ENCODE measurements around the gene URGCP. TPM values are rescaled to one million over a fixed set of nuclear protein-coding genes. Genes with fewer than 3 reads are reported as not detected.

URGCP gene
- 10 to 100 TPM; 24.1 to 24.7 TPM for total RNA-seq

GRCh38 chr7:43906331-43907010, at the start of gene URGCP:
Gene URGCP (minus strand): TSS chr7:43906596. CDS start chr7:43906575, 21 bp downstream.
- DNase-seq, result peak; percentile 60
- Mint-ChIP-seq H3K27me3 (ENCODE audit: low read depth) (no peaks in the 10 kb centered on the region), H3K4me1 (ENCODE audit: low read depth) (peaks cover 24% of the 10 kb centered on the region), H3K36me3 (ENCODE audit: low read depth) (peaks cover 3% of the 10 kb centered on the region), H3K9me3 (ENCODE audit: insufficient read depth) (no peaks in the 10 kb centered on the region), H3K4me3 (peak within 1 kb of the TSS; percentile 89), H3K27ac (peak within 1 kb of the TSS; percentile 94)
- CTCF ChIA-PET, result interaction anchor here (0.7 kb wide), 1 partner anchor 417 kb away, joined by 3 read pairs; no protein-coding TSS in a partner anchor
- POLR2A ChIA-PET, result interaction anchor here (1.3 kb wide), 1 partner anchor 20 kb away, joined by 4 read pairs; the partner anchor contains the start of gene UBE2D4
- ATAC-seq, result peak; percentile 95

- no peak overlapping the region for H3K4me3 Mint-ChIP-seq
- no peaks in the 10 kb centered on the region for H3K27me3 Mint-ChIP-seq (ENCODE audit: low read depth)
- ChIA-PET POLR2A (no interaction called here), CTCF (interaction anchor here (1.0 to 1.9 kb wide), 2 partner anchors 19 to 120 kb away, joined by 3 to 4 read pairs; no protein-coding TSS in a partner anchor)
- no peak overlapping the region for H3K27ac Mint-ChIP-seq
- peaks cover 18% of the 10 kb centered on the region for H3K4me1 Mint-ChIP-seq (ENCODE audit: low read depth)
- no peak for ATAC-seq
- no peak for DNase-seq
- peaks cover 4% of the 10 kb centered on the region for H3K36me3 Mint-ChIP-seq (ENCODE audit: low read depth)
- H3K9me3 Mint-ChIP-seq (ENCODE audit: insufficient read depth), result no peaks in the 10 kb centered on the region
Measured at GRCh38 chr7:43956027-43956426, 49.6 kb upstream of the URGCP start.

GRCh38 chr7:43954524-43955228, 48.3 kb upstream of the URGCP start:
- peak; percentile 38 for DNase-seq
- H3K36me3 Mint-ChIP-seq (ENCODE audit: low read depth), result peaks cover 4% of the 10 kb centered on the region
- no peak overlapping the region for H3K4me3 Mint-ChIP-seq
- peak; percentile 81 for ATAC-seq
- no peak overlapping the region for H3K27ac Mint-ChIP-seq
- no peaks in the 10 kb centered on the region for H3K9me3 Mint-ChIP-seq (ENCODE audit: insufficient read depth)
- CTCF ChIA-PET, result interaction anchor here (0.6 to 1.9 kb wide), 4 partner anchors 10 to 372 kb away, joined by 3 to 4 read pairs (median 4); partner anchors contain the start of gene STK17A
- POLR2A ChIA-PET, result no interaction called here
- peaks cover 14% of the 10 kb centered on the region for H3K4me1 Mint-ChIP-seq (ENCODE audit: low read depth)
- no peaks in the 10 kb centered on the region for H3K27me3 Mint-ChIP-seq (ENCODE audit: low read depth)

- H3K4me3 Mint-ChIP-seq, result no peak overlapping the region
- no peak for ATAC-seq
- no peak for DNase-seq
- POLR2A ChIA-PET, result no interaction called here
- H3K27me3 Mint-ChIP-seq (ENCODE audit: low read depth), result no peaks in the 10 kb centered on the region
- peaks cover 1% of the 10 kb centered on the region for H3K36me3 Mint-ChIP-seq (ENCODE audit: low read depth)
- peaks cover 9% of the 10 kb centered on the region for H3K4me1 Mint-ChIP-seq (ENCODE audit: low read depth)
- H3K27ac Mint-ChIP-seq, result no peak overlapping the region
- CTCF ChIA-PET, result no interaction called here
- H3K9me3 Mint-ChIP-seq (ENCODE audit: insufficient read depth), result no peaks in the 10 kb centered on the region
Measured at GRCh38 chr7:43953071-43953470, 46.7 kb upstream of the URGCP start.

- ChIA-PET POLR2A (no interaction called here), CTCF (no interaction called here)
- peaks cover 9% of the 10 kb centered on the region for H3K4me1 Mint-ChIP-seq (ENCODE audit: low read depth)
- H3K9me3 Mint-ChIP-seq (ENCODE audit: insufficient read depth), result no peaks in the 10 kb centered on the region
- H3K27me3 Mint-ChIP-seq (ENCODE audit: low read depth), result no peaks in the 10 kb centered on the region
- no peak overlapping the region for H3K4me3 Mint-ChIP-seq
- H3K27ac Mint-ChIP-seq, result no peak overlapping the region
- ATAC-seq, result no peak
- no peak for DNase-seq
- peaks cover 9% of the 10 kb centered on the region for H3K36me3 Mint-ChIP-seq (ENCODE audit: low read depth)
Measured at GRCh38 chr7:43952028-43952427, 45.6 kb upstream of the URGCP start.

- ATAC-seq, result no peak
- H3K9me3 Mint-ChIP-seq (ENCODE audit: insufficient read depth), result no peaks in the 10 kb centered on the region
- CTCF ChIA-PET, result interaction anchor here (1.0 to 1.4 kb wide), 2 partner anchors 10 to 105 kb away, joined by 3 to 4 read pairs; no protein-coding TSS in a partner anchor
- DNase-seq, result no peak
- no peak overlapping the region for H3K4me3 Mint-ChIP-seq
- H3K27ac Mint-ChIP-seq, result no peak overlapping the region
- POLR2A ChIA-PET, result interaction anchor here (1.0 kb wide), 1 partner anchor 65 kb away, joined by 3 read pairs; no protein-coding TSS in a partner anchor
- H3K36me3 Mint-ChIP-seq (ENCODE audit: low read depth), result peaks cover 12% of the 10 kb centered on the region
- no peaks in the 10 kb centered on the region for H3K4me1 Mint-ChIP-seq (ENCODE audit: low read depth)
- H3K27me3 Mint-ChIP-seq (ENCODE audit: low read depth), result no peaks in the 10 kb centered on the region
Measured at GRCh38 chr7:43944286-43944685, 37.9 kb upstream of the URGCP start.

GRCh38 chr7:43943417-43944187, 37.2 kb upstream of the URGCP start:
- CTCF ChIA-PET, result no interaction called here
- no peak for ATAC-seq
- no peaks in the 10 kb centered on the region for H3K4me1 Mint-ChIP-seq (ENCODE audit: low read depth)

GRCh38 chr7:43942997-43943396, 36.6 kb upstream of the URGCP start:
- Mint-ChIP-seq H3K27ac (no peak overlapping the region), H3K36me3 (ENCODE audit: low read depth) (peaks cover 10% of the 10 kb centered on the region), H3K9me3 (ENCODE audit: insufficient read depth) (no peaks in the 10 kb centered on the region), H3K4me3 (no peak overlapping the region), H3K4me1 (ENCODE audit: low read depth) (no peaks in the 10 kb centered on the region), H3K27me3 (ENCODE audit: low read depth) (no peaks in the 10 kb centered on the region)
- DNase-seq (no peak), ATAC-seq (no peak)
- ChIA-PET CTCF (no interaction called here), POLR2A (no interaction called here)

More at GRCh38 chr7:43943417-43944187, 37.2 kb upstream of the URGCP start:
- Mint-ChIP-seq H3K9me3 (ENCODE audit: insufficient read depth) (no peaks in the 10 kb centered on the region), H3K4me3 (no peak overlapping the region), H3K27me3 (ENCODE audit: low read depth) (no peaks in the 10 kb centered on the region), H3K36me3 (ENCODE audit: low read depth) (peaks cover 12% of the 10 kb centered on the region), H3K27ac (no peak overlapping the region)
- POLR2A ChIA-PET, result interaction anchor here (1.0 kb wide), 1 partner anchor 64 kb away, joined by 3 read pairs; no protein-coding TSS in a partner anchor
- no peak for DNase-seq

- no peaks in the 10 kb centered on the region for H3K27me3 Mint-ChIP-seq (ENCODE audit: low read depth)
- ATAC-seq (no peak), DNase-seq (no peak)
- H3K9me3 Mint-ChIP-seq (ENCODE audit: insufficient read depth), result no peaks in the 10 kb centered on the region
- H3K36me3 Mint-ChIP-seq (ENCODE audit: low read depth), result peaks cover 3% of the 10 kb centered on the region
- no peak overlapping the region for H3K4me3 Mint-ChIP-seq
- ChIA-PET POLR2A (interaction anchor here (1.0 to 1.1 kb wide), 2 partner anchors 15 to 73 kb away, joined by 3 read pairs; partner anchors contain the start of gene MRPS24), CTCF (no interaction called here)
- H3K4me1 Mint-ChIP-seq (ENCODE audit: low read depth), result no peaks in the 10 kb centered on the region
- no peak overlapping the region for H3K27ac Mint-ChIP-seq
Measured at GRCh38 chr7:43942250-43942649, 35.9 kb upstream of the URGCP start.

- Mint-ChIP-seq H3K4me3 (no peak overlapping the region), H3K36me3 (ENCODE audit: low read depth) (no peaks in the 10 kb centered on the region), H3K27ac (no peak overlapping the region), H3K4me1 (ENCODE audit: low read depth) (no peaks in the 10 kb centered on the region), H3K9me3 (ENCODE audit: insufficient read depth) (no peaks in the 10 kb centered on the region), H3K27me3 (ENCODE audit: low read depth) (no peaks in the 10 kb centered on the region)
- ATAC-seq, result no peak
- DNase-seq, result no peak
- POLR2A ChIA-PET, result interaction anchor here (0.5 kb wide), 1 partner anchor 384 kb away, joined by 5 read pairs; no protein-coding TSS in a partner anchor
- CTCF ChIA-PET, result no interaction called here
Measured at GRCh38 chr7:43938892-43939482, 32.6 kb upstream of the URGCP start.

GRCh38 chr7:43937444-43937843, 31.0 kb upstream of the URGCP start:
- Mint-ChIP-seq H3K4me3 (no peak overlapping the region), H3K4me1 (ENCODE audit: low read depth) (no peaks in the 10 kb centered on the region), H3K27me3 (ENCODE audit: low read depth) (no peaks in the 10 kb centered on the region), H3K9me3 (ENCODE audit: insufficient read depth) (no peaks in the 10 kb centered on the region), H3K27ac (no peak overlapping the region), H3K36me3 (ENCODE audit: low read depth) (no peaks in the 10 kb centered on the region)
- DNase-seq (no peak), ATAC-seq (no peak)
- ChIA-PET POLR2A (interaction anchor here (0.6 kb wide), 1 partner anchor 900 kb away, joined by 3 read pairs; no protein-coding TSS in a partner anchor), CTCF (interaction anchor here (0.9 kb wide), 1 partner anchor 18 kb away, joined by 3 read pairs; no protein-coding TSS in a partner anchor)
